ENCODE measurements around the gene OR51T1. TPM values are rescaled to one million over a fixed set of nuclear protein-coding genes. Genes with fewer than 3 reads are reported as not detected.
"Not testable (repeated sequence)": the region's sequence is repeated elsewhere in the genome, so short reads cannot be mapped to it uniquely, and the experiment has no call there.

The OR51T1 gene
- polyA plus RNA-seq, 1 of the 3 experiments (the other 2 are of a cell fraction) = not detected

DNA sequence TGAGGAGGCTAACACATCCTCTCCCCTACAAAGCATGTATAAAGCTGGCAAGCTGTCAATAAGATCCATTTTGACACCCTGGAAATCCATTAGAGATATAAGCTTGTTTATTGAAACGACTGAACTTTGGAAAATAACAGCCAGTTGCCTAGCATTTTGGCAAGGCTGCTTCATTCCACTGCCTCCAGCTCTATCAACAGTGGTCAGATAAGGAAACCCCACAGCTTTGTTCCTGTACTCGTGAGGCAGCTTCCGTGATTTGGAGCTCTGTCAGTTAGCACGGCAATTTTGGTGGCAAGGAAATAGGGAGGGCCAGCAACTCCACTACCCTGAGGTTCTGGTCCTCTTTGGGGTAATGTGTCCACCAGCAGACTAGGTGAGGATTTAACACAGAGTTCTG is 30.7 kb upstream of the OR51T1 start:
- Histone ChIP-seq H3K4me3 (ENCODE audit: low read depth in 2 of 2, low read length in 1 of 2) (no peak overlapping the region), H3K4me1 (ENCODE audit: control insufficient read depth in 1 of 2, insufficient read depth in 2 of 2, low read depth in 1 of 2, low read length in 1 of 2) (no peaks in the 10 kb centered on the region), H2AFZ (ENCODE audit: low read depth) (no peak overlapping the region), H3K9ac (no peak overlapping the region), H3K27me3 (ENCODE audit: insufficient read depth) (no peaks in the 10 kb centered on the region), H3K36me3 (replicated peaks in 1 of 2; ENCODE audit: control insufficient read depth in 1 of 2, insufficient read depth in 2 of 2, low read length in 1 of 2) (no peaks in the 10 kb centered on the region), H3K79me2 (ENCODE audit: insufficient read depth) (no peaks in the 10 kb centered on the region), H3K9me3 (no peaks in the 10 kb centered on the region), H3K27ac (ENCODE audit: low read depth in 2 of 2, low read length in 1 of 2) (no peak overlapping the region), H3F3A (replicated peaks; ENCODE audit: insufficient read depth) (no peaks in the 10 kb centered on the region), H3K9me2 (no peaks in the 10 kb centered on the region), H3K4me2 (no peak overlapping the region), H4K20me1 (ENCODE audit: insufficient read depth) (no peaks in the 10 kb centered on the region)
- DNase-seq = no peak
- no peak for TF ChIP-seq EZH2phosphoT487 (IDR thresholded peaks at IDR 0.05; ENCODE audit: borderline replicate concordance, low read depth)
- TF ChIP-seq FOXJ3 (CRISPR knock-in tag; IDR thresholded peaks at IDR 0.05) = no peak
- no peak for TF ChIP-seq YY1 (IDR thresholded peaks at IDR 0.05; ENCODE audit: low read depth)
- TF ChIP-seq, protein P1, sequence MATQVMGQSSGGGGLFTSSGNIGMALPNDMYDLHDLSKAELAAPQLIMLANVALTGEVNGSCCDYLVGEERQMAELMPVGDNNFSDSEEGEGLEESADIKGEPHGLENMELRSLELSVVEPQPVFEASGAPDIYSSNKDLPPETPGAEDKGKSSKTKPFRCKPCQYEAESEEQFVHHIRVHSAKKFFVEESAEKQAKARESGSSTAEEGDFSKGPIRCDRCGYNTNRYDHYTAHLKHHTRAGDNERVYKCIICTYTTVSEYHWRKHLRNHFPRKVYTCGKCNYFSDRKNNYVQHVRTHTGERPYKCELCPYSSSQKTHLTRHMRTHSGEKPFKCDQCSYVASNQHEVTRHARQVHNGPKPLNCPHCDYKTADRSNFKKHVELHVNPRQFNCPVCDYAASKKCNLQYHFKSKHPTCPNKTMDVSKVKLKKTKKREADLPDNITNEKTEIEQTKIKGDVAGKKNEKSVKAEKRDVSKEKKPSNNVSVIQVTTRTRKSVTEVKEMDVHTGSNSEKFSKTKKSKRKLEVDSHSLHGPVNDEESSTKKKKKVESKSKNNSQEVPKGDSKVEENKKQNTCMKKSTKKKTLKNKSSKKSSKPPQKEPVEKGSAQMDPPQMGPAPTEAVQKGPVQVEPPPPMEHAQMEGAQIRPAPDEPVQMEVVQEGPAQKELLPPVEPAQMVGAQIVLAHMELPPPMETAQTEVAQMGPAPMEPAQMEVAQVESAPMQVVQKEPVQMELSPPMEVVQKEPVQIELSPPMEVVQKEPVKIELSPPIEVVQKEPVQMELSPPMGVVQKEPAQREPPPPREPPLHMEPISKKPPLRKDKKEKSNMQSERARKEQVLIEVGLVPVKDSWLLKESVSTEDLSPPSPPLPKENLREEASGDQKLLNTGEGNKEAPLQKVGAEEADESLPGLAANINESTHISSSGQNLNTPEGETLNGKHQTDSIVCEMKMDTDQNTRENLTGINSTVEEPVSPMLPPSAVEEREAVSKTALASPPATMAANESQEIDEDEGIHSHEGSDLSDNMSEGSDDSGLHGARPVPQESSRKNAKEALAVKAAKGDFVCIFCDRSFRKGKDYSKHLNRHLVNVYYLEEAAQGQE (IDR thresholded peaks at IDR 0.05; ENCODE audit: low read depth, low read length) = no peak
- TF ChIP-seq, protein P2, sequence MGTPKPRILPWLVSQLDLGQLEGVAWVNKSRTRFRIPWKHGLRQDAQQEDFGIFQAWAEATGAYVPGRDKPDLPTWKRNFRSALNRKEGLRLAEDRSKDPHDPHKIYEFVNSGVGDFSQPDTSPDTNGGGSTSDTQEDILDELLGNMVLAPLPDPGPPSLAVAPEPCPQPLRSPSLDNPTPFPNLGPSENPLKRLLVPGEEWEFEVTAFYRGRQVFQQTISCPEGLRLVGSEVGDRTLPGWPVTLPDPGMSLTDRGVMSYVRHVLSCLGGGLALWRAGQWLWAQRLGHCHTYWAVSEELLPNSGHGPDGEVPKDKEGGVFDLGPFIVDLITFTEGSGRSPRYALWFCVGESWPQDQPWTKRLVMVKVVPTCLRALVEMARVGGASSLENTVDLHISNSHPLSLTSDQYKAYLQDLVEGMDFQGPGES (IDR thresholded peaks at IDR 0.05; ENCODE audit: low read depth, low read length) = no peak
- no peak for TF ChIP-seq CHD2 (IDR thresholded peaks at IDR 0.05; ENCODE audit: low read length, partially characterized antibody)
- no peak for TF ChIP-seq NRF1 (IDR thresholded peaks at IDR 0.05; ENCODE audit: low read depth, low read length)
- TF ChIP-seq FOSL2 (IDR thresholded peaks at IDR 0.05; ENCODE audit: borderline replicate concordance, low read depth) = no peak
- TF ChIP-seq RXRA (IDR thresholded peaks at IDR 0.05; ENCODE audit: borderline replicate concordance, low read depth) = no peak
- TF ChIP-seq RAD21 (IDR thresholded peaks at IDR 0.05; ENCODE audit: low read length) = no peak
- no peak for TF ChIP-seq GATA2 (CRISPR knock-in tag; IDR thresholded peaks at IDR 0.05)
- no peak for TF ChIP-seq MXI1 (IDR thresholded peaks at IDR 0.05; ENCODE audit: low read depth, low read length)
- TF ChIP-seq SMC3 (IDR thresholded peaks at IDR 0.05; ENCODE audit: low read depth, low read length) = no peak
- ChIA-PET POLR2A (no interaction called here), CTCF (no interaction called here)
- WGBS (ENCODE audit: low lambda C conversion rate) = 0% methylated on average over 4 of the region's 4 CpGs

DNA sequence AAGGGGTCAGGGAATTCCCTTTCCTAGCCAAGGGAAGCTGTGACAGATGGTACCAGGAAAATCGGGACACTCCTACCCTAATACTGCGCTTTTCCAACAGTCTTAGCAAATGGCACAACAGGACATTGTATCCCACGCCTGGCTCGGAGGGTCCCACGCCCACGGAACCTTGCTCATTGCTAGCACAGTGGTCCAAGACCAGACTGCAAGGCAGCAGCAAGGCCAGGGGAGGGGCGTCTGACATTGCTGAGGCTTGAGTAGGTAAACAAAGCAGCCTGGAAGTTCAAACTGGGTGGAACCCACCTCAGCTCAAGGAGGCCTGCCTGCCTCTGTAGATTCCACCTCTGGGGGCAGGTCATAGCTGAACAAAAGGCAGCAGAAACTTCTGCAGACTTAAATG is 27.4 kb upstream of the OR51T1 start:
- H2AFZ ChIP-seq (ENCODE audit: low read depth); H3K27me3 ChIP-seq (ENCODE audit: insufficient read depth); H3K9ac ChIP-seq; POLR2A ChIA-PET; H3K4me3 ChIP-seq (ENCODE audit: low read depth in 2 of 2, low read length in 1 of 2); H3K9me2 ChIP-seq; H3K36me3 ChIP-seq (replicated peaks in 1 of 2; ENCODE audit: control insufficient read depth in 1 of 2, insufficient read depth in 2 of 2, low read length in 1 of 2); H3K4me1 ChIP-seq (ENCODE audit: control insufficient read depth in 1 of 2, insufficient read depth in 2 of 2, low read depth in 1 of 2, low read length in 1 of 2); H3F3A ChIP-seq (replicated peaks; ENCODE audit: insufficient read depth); H3K27ac ChIP-seq (ENCODE audit: low read depth in 2 of 2, low read length in 1 of 2); H3K4me2 ChIP-seq; CTCF ChIA-PET; DNase-seq; H4K20me1 ChIP-seq (ENCODE audit: insufficient read depth); H3K9me3 ChIP-seq; H3K79me2 ChIP-seq (ENCODE audit: insufficient read depth): not testable (repeated sequence)
- 10% methylated on average over 2 of the region's 7 CpGs for WGBS (ENCODE audit: low lambda C conversion rate)
